GM12865 (cell line): Measurements from ENCODE around the gene RFPL4A.

ENCODE experiments used
- DNase-seq: peaks from one replicate; pipeline ENCODE4 v3.0.0; 2010; ENCODE audit warnings: low read depth
- H3K4me3 ChIP-seq: 2 replicates; pipeline ENCODE4 v1.5.1; 2011; ENCODE audit warnings: mild to moderate bottlenecking, low read depth, low read length, control low read depth
- TF ChIP-seq, protein P1 (sequence below): IDR thresholded peaks from 2 replicates; pipeline ENCODE4 v1.5.1; 2011; ENCODE audit warnings: low read length, control low read depth, low read depth, inconsistent platforms; ENCODE audit not compliant: insufficient read depth; ENCODE audit errors: missing control alignments

Gene RFPL4A

GRCh38 chr19:55811340-55811739 lies 52.4 kb downstream of the RFPL4A start:
- no peak overlapping the region for H3K4me3 ChIP-seq
- no peak for DNase-seq
- TF ChIP-seq, protein P1, sequence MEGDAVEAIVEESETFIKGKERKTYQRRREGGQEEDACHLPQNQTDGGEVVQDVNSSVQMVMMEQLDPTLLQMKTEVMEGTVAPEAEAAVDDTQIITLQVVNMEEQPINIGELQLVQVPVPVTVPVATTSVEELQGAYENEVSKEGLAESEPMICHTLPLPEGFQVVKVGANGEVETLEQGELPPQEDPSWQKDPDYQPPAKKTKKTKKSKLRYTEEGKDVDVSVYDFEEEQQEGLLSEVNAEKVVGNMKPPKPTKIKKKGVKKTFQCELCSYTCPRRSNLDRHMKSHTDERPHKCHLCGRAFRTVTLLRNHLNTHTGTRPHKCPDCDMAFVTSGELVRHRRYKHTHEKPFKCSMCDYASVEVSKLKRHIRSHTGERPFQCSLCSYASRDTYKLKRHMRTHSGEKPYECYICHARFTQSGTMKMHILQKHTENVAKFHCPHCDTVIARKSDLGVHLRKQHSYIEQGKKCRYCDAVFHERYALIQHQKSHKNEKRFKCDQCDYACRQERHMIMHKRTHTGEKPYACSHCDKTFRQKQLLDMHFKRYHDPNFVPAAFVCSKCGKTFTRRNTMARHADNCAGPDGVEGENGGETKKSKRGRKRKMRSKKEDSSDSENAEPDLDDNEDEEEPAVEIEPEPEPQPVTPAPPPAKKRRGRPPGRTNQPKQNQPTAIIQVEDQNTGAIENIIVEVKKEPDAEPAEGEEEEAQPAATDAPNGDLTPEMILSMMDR, result no peak

- H3K4me3 ChIP-seq, result no peak overlapping the region
- TF ChIP-seq, protein P1, result no peak
- DNase-seq, result no peak
These were observed 53.6 kb downstream of the RFPL4A start for GRCh38 chr19:55812449-55812848.
